ENCODE measurements around the gene CNOT3. TPM values are rescaled to one million over a fixed set of nuclear protein-coding genes. Genes with fewer than 3 reads are reported as not detected.

CNOT3 gene
- total RNA-seq, 1 experiment from 2014 or later = 91.2 TPM

GRCh38 chr19:54109651-54110050 is 27.9 kb upstream of the CNOT3 start:
- H3K56ac ChIP-seq (ENCODE audit: insufficient read length, low read depth, low read length) = no peak overlapping the region
- no peak overlapping the region for H4K5ac ChIP-seq (ENCODE audit: insufficient read length, low read depth, low read length)
- Mint-ChIP-seq H3K27me3 (ENCODE audit: low read depth) (no peaks in the 10 kb centered on the region; the same call in 1 of the 2 replicates), H3K36me3 (ENCODE audit: insufficient read depth in 1 of 3, low read depth in 3 of 3) (peaks cover 39 to 74% (median 74%) of the 10 kb centered on the region in 3 experiments), H3K4me1 (peaks cover 6% of the 10 kb centered on the region in 2 experiments; a peak in 3 of 4 replicates), H3K9me3 (peaks cover 0 to 2% of the 10 kb centered on the region in 2 experiments; a peak in 2 of 5 replicates), H3K4me3 (no peak overlapping the region), H3K27ac (no peak overlapping the region)
- no peak overlapping the region for H2BK5ac ChIP-seq (ENCODE audit: insufficient read length, low read length)
- no peak overlapping the region for H4K91ac ChIP-seq (ENCODE audit: insufficient read length, low read depth, low read length)
- no peak overlapping the region for H3K14ac ChIP-seq (ENCODE audit: insufficient read depth, low read length)
- H3K9ac ChIP-seq (ENCODE audit: extremely low read depth, insufficient read length, low read length) = no peak overlapping the region
- no peaks in the 10 kb centered on the region for H3K4me1 ChIP-seq (ENCODE audit: insufficient read depth, low read length)
- no peaks in the 10 kb centered on the region for H3K27me3 ChIP-seq (ENCODE audit: insufficient read depth, low read length)
- H4K8ac ChIP-seq (replicated peaks; ENCODE audit: insufficient read length, low read depth, low read length) = no peak overlapping the region
- no peak overlapping the region for H2AK5ac ChIP-seq (ENCODE audit: insufficient read length, low read length)
- H4K20me1 ChIP-seq (ENCODE audit: control insufficient read depth, insufficient read depth, insufficient read length) = no peaks in the 10 kb centered on the region
- no peak overlapping the region for H2BK120ac ChIP-seq (ENCODE audit: low read depth, low read length, poor library complexity, severe bottlenecking)
- TF ChIP-seq, protein P1, sequence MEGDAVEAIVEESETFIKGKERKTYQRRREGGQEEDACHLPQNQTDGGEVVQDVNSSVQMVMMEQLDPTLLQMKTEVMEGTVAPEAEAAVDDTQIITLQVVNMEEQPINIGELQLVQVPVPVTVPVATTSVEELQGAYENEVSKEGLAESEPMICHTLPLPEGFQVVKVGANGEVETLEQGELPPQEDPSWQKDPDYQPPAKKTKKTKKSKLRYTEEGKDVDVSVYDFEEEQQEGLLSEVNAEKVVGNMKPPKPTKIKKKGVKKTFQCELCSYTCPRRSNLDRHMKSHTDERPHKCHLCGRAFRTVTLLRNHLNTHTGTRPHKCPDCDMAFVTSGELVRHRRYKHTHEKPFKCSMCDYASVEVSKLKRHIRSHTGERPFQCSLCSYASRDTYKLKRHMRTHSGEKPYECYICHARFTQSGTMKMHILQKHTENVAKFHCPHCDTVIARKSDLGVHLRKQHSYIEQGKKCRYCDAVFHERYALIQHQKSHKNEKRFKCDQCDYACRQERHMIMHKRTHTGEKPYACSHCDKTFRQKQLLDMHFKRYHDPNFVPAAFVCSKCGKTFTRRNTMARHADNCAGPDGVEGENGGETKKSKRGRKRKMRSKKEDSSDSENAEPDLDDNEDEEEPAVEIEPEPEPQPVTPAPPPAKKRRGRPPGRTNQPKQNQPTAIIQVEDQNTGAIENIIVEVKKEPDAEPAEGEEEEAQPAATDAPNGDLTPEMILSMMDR (conservative IDR thresholded peaks at IDR 0.05) = no peak
- no peak for DNase-seq
- H3K27ac ChIP-seq (ENCODE audit: insufficient read length, low read depth, low read length) = no peak overlapping the region
- H3K18ac ChIP-seq (ENCODE audit: insufficient read length, low read depth, low read length) = no peak overlapping the region
- H3K4me2 ChIP-seq (ENCODE audit: insufficient read depth, insufficient read length, low read length) = no peak overlapping the region
- no peaks in the 10 kb centered on the region for H3K9me3 ChIP-seq (ENCODE audit: control insufficient read depth, low read depth, low read length)
- H3K79me2 ChIP-seq (ENCODE audit: insufficient read depth, low read length) = no peaks in the 10 kb centered on the region
- no peak overlapping the region for H3K4ac ChIP-seq (ENCODE audit: low read depth, low read length)
- no peak overlapping the region for H2BK15ac ChIP-seq (ENCODE audit: low read depth, low read length)
- WGBS (ENCODE audit: extremely low coverage, insufficient read length, low lambda C conversion rate) = no CpG with 5 or more reads among the region's 6 CpGs
- H3T11ph ChIP-seq (ENCODE audit: low read length) = no peak overlapping the region
- no peaks in the 10 kb centered on the region for H3K79me1 ChIP-seq (ENCODE audit: insufficient read depth, low read depth, low read length, poor library complexity, severe bottlenecking)
- no peak overlapping the region for H2BK12ac ChIP-seq (ENCODE audit: insufficient read length, low read depth, low read length)
- H2AFZ ChIP-seq (ENCODE audit: low read length) = no peak overlapping the region
- peaks cover 4% of the 10 kb centered on the region for H3K23me2 ChIP-seq (ENCODE audit: insufficient read length, low read depth, low read length, poor library complexity, severe bottlenecking)
- no peak overlapping the region for H2BK20ac ChIP-seq (ENCODE audit: low read depth, low read length, poor library complexity, severe bottlenecking)
- no peak overlapping the region for H3K23ac ChIP-seq (ENCODE audit: insufficient read length, low read depth, low read length)

Measured in H9 (cell line).